K562 (cell line): ENCODE results near the gene PKLR. TPM values are rescaled to one million over a fixed set of nuclear protein-coding genes. Genes with fewer than 3 reads are reported as not detected.

Source experiments
- ETV1 ChIP-seq: fragments of 450-650 bp; conservative IDR thresholded peaks from 2 replicates; pipeline ENCODE4 v1.6.1; 2016; ENCODE audit warnings: missing genetic modification characterization, control low read depth, low read depth, missing compliant biosample characterization
- FOXJ3 ChIP-seq: sonication (generic); formaldehyde crosslinking; IDR thresholded peaks from 2 replicates; pipeline ENCODE4 v1.4.0; 2020; ENCODE audit warnings: mild to moderate bottlenecking, missing genetic modification reagents
- FOXK2 ChIP-seq, 2 experiments: fragments of 450-650 bp; IDR thresholded peaks in 1 of 2; conservative IDR thresholded peaks in 1 of 2; 2 replicates each; pipeline ENCODE4 v1.6.1; 2016; ENCODE audit warnings: low read depth in 2 of 2, mild to moderate bottlenecking in 1 of 2
- MLX ChIP-seq, 2 experiments: fragments of 450-650 bp in 1 of 2; sonication (generic) in 1 of 2; formaldehyde crosslinking; conservative IDR thresholded peaks; 2 replicates each; pipeline versions ENCODE4 v1.4.0 to v1.8.1; 2020 to 2022; ENCODE audit warnings: mild to moderate bottlenecking in 1 of 2, missing genetic modification reagents in 1 of 2
- SMAD2 ChIP-seq: fragments of 150-350 bp; IDR thresholded peaks from 2 replicates; pipeline ENCODE4 v1.6.1; 2014; ENCODE audit warnings: low read depth, mild to moderate bottlenecking, low read length
- TSHZ1 ChIP-seq: fragments of 250-450 bp; sonication (Bioruptor Pico); IDR thresholded peaks from 2 replicates; pipeline ENCODE4 v1.4.0; 2020; ENCODE audit warnings: mild to moderate bottlenecking, moderate library complexity
- XRCC5 ChIP-seq: fragments of 200-400 bp; formaldehyde crosslinking; IDR thresholded peaks from 2 replicates; pipeline ENCODE4 v1.6.1; 2017; ENCODE audit warnings: low read depth, mild to moderate bottlenecking, low read length
- polyA plus RNA-seq, 8 experiments: library from polyadenylated mRNA; depleted of rRNA in 4 of 8; stranded (reverse) in 5 of 8; unstranded in 3 of 8; fragments of >200 nt; fragmentation: Nextera tagmentation in 2 of 8; fragmentation: Illumina TruSeq in 1 of 8; extraction: Ambion mirVana in 2 of 8; extraction: Trizol in 1 of 8; gene quantifications; 2 replicates each; pipeline versions ENCODE4 v1.2.1 to v1.2.3, GENCODE V29; 2011 to 2014; ENCODE audit warnings: inconsistent platforms in 1 of 8, missing spikeins in 1 of 8
- total RNA-seq, 7 experiments: library from RNA; depleted of rRNA in 6 of 7; stranded (reverse); fragments of >200 nt in 6 of 7; fragmentation: Illumina TruSeq in 2 of 7; extraction: Trizol in 2 of 7; gene quantifications; 2 replicates each; pipeline versions ENCODE4 v1.2.1 to v1.2.3, GENCODE V29; 2011 to 2021; ENCODE audit warnings: low replicate concordance in 1 of 7
- TF ChIP-seq, protein P1 (sequence below): fragments of 200-600 bp; sonication (generic); IDR thresholded peaks from one replicate; pipeline ENCODE4 v1.6.1; 2012; ENCODE audit warnings: mild to moderate bottlenecking, low read depth, low read length, inconsistent platforms
- TF ChIP-seq, protein P2 (sequence below): sonication (generic); IDR thresholded peaks from 2 replicates; pipeline ENCODE4 v1.6.1; 2016

The PKLR gene
- total and polyA plus RNA-seq, 9 of the 15 experiments (the other 6 are each of a cell fraction or from before 2014, with no cell fraction given), result 10.7 to 78.4 (median 38.2) TPM

- no peak for TF ChIP-seq TSHZ1 (CRISPR knock-in tag)
- no peak for TF ChIP-seq FOXJ3
- TF ChIP-seq, protein P1, sequence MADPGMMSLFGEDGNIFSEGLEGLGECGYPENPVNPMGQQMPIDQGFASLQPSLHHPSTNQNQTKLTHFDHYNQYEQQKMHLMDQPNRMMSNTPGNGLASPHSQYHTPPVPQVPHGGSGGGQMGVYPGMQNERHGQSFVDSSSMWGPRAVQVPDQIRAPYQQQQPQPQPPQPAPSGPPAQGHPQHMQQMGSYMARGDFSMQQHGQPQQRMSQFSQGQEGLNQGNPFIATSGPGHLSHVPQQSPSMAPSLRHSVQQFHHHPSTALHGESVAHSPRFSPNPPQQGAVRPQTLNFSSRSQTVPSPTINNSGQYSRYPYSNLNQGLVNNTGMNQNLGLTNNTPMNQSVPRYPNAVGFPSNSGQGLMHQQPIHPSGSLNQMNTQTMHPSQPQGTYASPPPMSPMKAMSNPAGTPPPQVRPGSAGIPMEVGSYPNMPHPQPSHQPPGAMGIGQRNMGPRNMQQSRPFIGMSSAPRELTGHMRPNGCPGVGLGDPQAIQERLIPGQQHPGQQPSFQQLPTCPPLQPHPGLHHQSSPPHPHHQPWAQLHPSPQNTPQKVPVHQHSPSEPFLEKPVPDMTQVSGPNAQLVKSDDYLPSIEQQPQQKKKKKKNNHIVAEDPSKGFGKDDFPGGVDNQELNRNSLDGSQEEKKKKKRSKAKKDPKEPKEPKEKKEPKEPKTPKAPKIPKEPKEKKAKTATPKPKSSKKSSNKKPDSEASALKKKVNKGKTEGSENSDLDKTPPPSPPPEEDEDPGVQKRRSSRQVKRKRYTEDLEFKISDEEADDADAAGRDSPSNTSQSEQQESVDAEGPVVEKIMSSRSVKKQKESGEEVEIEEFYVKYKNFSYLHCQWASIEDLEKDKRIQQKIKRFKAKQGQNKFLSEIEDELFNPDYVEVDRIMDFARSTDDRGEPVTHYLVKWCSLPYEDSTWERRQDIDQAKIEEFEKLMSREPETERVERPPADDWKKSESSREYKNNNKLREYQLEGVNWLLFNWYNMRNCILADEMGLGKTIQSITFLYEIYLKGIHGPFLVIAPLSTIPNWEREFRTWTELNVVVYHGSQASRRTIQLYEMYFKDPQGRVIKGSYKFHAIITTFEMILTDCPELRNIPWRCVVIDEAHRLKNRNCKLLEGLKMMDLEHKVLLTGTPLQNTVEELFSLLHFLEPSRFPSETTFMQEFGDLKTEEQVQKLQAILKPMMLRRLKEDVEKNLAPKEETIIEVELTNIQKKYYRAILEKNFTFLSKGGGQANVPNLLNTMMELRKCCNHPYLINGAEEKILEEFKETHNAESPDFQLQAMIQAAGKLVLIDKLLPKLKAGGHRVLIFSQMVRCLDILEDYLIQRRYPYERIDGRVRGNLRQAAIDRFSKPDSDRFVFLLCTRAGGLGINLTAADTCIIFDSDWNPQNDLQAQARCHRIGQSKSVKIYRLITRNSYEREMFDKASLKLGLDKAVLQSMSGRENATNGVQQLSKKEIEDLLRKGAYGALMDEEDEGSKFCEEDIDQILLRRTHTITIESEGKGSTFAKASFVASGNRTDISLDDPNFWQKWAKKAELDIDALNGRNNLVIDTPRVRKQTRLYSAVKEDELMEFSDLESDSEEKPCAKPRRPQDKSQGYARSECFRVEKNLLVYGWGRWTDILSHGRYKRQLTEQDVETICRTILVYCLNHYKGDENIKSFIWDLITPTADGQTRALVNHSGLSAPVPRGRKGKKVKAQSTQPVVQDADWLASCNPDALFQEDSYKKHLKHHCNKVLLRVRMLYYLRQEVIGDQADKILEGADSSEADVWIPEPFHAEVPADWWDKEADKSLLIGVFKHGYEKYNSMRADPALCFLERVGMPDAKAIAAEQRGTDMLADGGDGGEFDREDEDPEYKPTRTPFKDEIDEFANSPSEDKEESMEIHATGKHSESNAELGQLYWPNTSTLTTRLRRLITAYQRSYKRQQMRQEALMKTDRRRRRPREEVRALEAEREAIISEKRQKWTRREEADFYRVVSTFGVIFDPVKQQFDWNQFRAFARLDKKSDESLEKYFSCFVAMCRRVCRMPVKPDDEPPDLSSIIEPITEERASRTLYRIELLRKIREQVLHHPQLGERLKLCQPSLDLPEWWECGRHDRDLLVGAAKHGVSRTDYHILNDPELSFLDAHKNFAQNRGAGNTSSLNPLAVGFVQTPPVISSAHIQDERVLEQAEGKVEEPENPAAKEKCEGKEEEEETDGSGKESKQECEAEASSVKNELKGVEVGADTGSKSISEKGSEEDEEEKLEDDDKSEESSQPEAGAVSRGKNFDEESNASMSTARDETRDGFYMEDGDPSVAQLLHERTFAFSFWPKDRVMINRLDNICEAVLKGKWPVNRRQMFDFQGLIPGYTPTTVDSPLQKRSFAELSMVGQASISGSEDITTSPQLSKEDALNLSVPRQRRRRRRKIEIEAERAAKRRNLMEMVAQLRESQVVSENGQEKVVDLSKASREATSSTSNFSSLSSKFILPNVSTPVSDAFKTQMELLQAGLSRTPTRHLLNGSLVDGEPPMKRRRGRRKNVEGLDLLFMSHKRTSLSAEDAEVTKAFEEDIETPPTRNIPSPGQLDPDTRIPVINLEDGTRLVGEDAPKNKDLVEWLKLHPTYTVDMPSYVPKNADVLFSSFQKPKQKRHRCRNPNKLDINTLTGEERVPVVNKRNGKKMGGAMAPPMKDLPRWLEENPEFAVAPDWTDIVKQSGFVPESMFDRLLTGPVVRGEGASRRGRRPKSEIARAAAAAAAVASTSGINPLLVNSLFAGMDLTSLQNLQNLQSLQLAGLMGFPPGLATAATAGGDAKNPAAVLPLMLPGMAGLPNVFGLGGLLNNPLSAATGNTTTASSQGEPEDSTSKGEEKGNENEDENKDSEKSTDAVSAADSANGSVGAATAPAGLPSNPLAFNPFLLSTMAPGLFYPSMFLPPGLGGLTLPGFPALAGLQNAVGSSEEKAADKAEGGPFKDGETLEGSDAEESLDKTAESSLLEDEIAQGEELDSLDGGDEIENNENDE, result no peak
- no peak for TF ChIP-seq MLX (CRISPR knock-in tag; conservative IDR thresholded peaks at IDR 0.05)
- TF ChIP-seq FOXK2 (conservative IDR thresholded peaks at IDR 0.05 in 1 of 2, IDR thresholded peaks at IDR 0.05 in 1 of 2; ENCODE audit: low read depth in 2 of 2), result no peak
- no peak for TF ChIP-seq ETV1 (tag)
- TF ChIP-seq XRCC5, result no peak
- TF ChIP-seq, protein P2, sequence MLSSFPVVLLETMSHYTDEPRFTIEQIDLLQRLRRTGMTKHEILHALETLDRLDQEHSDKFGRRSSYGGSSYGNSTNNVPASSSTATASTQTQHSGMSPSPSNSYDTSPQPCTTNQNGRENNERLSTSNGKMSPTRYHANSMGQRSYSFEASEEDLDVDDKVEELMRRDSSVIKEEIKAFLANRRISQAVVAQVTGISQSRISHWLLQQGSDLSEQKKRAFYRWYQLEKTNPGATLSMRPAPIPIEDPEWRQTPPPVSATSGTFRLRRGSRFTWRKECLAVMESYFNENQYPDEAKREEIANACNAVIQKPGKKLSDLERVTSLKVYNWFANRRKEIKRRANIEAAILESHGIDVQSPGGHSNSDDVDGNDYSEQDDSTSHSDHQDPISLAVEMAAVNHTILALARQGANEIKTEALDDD, result no peak
- no peak for TF ChIP-seq SMAD2
These were observed 22.9 kb upstream of the PKLR start (continued) for GRCh38 chr1:155324037-155324716.
